DOHH2 (cell line): Measurements from ENCODE around the gene TTC39B.

Experiments used
- H3F3A ChIP-seq: fragments of 200-600 bp; sonication (generic), shearing (Covaris generic); 2 replicates; pipeline ENCODE4 v1.6.0; 2016; ENCODE audit warnings: antibody characterized with exemption, mild to moderate bottlenecking; ENCODE audit not compliant: control insufficient read depth, insufficient read depth
- H3K27ac ChIP-seq: fragments of 200-600 bp; sonication (generic); 2 replicates; pipeline ENCODE4 v1.5.1; 2014; ENCODE audit warnings: low read depth, mild to moderate bottlenecking, low read length, moderate library complexity
- H3K27me3 ChIP-seq: fragments of 200-600 bp; sonication (generic); 2 replicates; pipeline ENCODE4 v1.6.1; 2014; ENCODE audit warnings: mild to moderate bottlenecking, low read length, mixed read lengths; ENCODE audit not compliant: control insufficient read depth
- H3K36me3 ChIP-seq: fragments of 200-600 bp; sonication (generic); 2 replicates; pipeline ENCODE4 v1.6.1; 2014; ENCODE audit warnings: mild to moderate bottlenecking, low read length, moderate library complexity, mixed read lengths; ENCODE audit not compliant: control insufficient read depth
- H3K4me1 ChIP-seq: fragments of 200-600 bp; sonication (generic); 2 replicates; pipeline ENCODE4 v1.6.1; 2014; ENCODE audit warnings: mild to moderate bottlenecking, low read length, mixed read lengths; ENCODE audit not compliant: control insufficient read depth
- H3K4me2 ChIP-seq: fragments of 200-600 bp; sonication (generic); 2 replicates; pipeline ENCODE4 v1.6.0; 2014; ENCODE audit warnings: mild to moderate bottlenecking, low read length, moderate library complexity
- H3K4me3 ChIP-seq: fragments of 200-600 bp; sonication (generic); 2 replicates; pipeline ENCODE4 v1.5.1; 2014; ENCODE audit warnings: mild to moderate bottlenecking, low read length, mixed read lengths
- H3K79me2 ChIP-seq: fragments of 200-600 bp; sonication (generic); 2 replicates; pipeline ENCODE4 v1.6.1; 2014; ENCODE audit warnings: mild to moderate bottlenecking, low read length, mixed read lengths; ENCODE audit not compliant: control insufficient read depth
- H3K9me2 ChIP-seq: fragments of 200-600 bp; sonication (generic); replicated peaks from 2 replicates; pipeline ENCODE4 v1.6.1; 2014; ENCODE audit warnings: mild to moderate bottlenecking, low read length, mixed read lengths; ENCODE audit not compliant: control insufficient read depth
- H3K9me3 ChIP-seq: fragments of 200-600 bp; sonication (generic); 2 replicates; pipeline ENCODE4 v1.6.1; 2014; ENCODE audit warnings: antibody characterized with exemption, low read length, mixed read lengths; ENCODE audit not compliant: control insufficient read depth, insufficient read depth
- H4K20me1 ChIP-seq: fragments of 200-600 bp; sonication (generic); 2 replicates; pipeline ENCODE4 v1.6.0; 2014; ENCODE audit warnings: low read depth, mild to moderate bottlenecking, antibody characterized with exemption, low read length, moderate library complexity; ENCODE audit not compliant: control insufficient read depth, insufficient read depth
- CTCF ChIP-seq: fragments of 200-600 bp; sonication (generic); IDR thresholded peaks from one replicate; pipeline ENCODE4 v1.5.1; 2014; ENCODE audit warnings: antibody characterized with exemption, mild to moderate bottlenecking, low read depth, low read length; ENCODE audit not compliant: poor library complexity, severe bottlenecking
- EZH2phosphoT487 ChIP-seq: fragments of 200-600 bp; sonication (generic); IDR thresholded peaks from 2 replicates; pipeline ENCODE4 v1.6.1; 2017; ENCODE audit warnings: borderline replicate concordance, mild to moderate bottlenecking, antibody characterized with exemption, low read length, moderate library complexity, mixed read lengths

TTC39B gene

DNA sequence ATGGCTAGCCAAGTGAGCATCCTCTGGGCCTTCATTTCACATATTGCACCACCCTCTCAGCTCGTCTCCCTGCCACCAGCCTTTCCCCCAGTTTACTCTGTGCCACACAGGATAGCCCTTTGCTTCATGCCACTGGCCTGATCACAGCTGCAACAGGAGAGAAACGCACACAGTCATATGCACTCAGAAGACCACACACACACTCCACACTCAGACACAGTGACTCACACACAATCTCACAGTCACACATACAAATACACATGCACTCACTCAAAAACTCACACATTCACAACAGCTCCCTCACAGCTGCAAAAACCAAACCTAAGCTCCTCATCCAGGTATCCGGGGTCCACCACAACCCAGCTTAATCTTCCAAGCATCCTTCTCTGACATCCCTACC, 38.7 kb downstream of the TTC39B start:
- TF ChIP-seq EZH2phosphoT487: no peak
- TF ChIP-seq CTCF: no peak
- no peaks in the 10 kb centered on the region for H3K79me2 ChIP-seq
- no peaks in the 10 kb centered on the region for H3F3A ChIP-seq
- H3K4me3 ChIP-seq: no peak overlapping the region
- H3K27me3 ChIP-seq: no peaks in the 10 kb centered on the region
- no peaks in the 10 kb centered on the region for H3K9me3 ChIP-seq
- no peak overlapping the region for H3K27ac ChIP-seq
- H3K4me2 ChIP-seq: no peak overlapping the region
- H3K9me2 ChIP-seq: no peaks in the 10 kb centered on the region
- no peaks in the 10 kb centered on the region for H3K36me3 ChIP-seq
- H4K20me1 ChIP-seq: no peaks in the 10 kb centered on the region
- H3K4me1 ChIP-seq: no peaks in the 10 kb centered on the region

- no peaks in the 10 kb centered on the region for H3K9me3 ChIP-seq
- no peak overlapping the region for H3K4me2 ChIP-seq
Measured at GRCh38 chr9:15264918-15265317, 42.1 kb downstream of the TTC39B start.

DNA sequence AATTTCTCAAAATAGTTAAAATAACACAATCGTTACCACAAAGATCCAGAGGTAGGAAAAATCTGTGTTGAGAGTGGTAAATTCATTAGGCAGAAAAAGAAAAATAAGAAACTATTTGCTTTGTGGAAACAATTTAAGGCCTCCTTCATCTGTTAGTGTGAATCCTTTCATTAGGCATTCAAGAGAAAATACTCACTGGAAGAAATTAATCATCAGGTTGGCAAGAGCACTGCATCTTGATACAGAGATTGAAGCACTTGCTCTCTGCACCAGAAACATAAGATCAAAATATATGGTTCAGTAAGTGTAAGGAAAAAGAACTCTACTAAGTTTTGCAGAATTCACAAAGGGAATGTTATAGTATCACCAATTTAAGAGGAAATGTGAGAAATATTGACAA, 44.4 kb downstream of the TTC39B start:
- TF ChIP-seq EZH2phosphoT487 (no peak), CTCF (no peak)
- H3K4me2 ChIP-seq: no peak overlapping the region
- H4K20me1 ChIP-seq: no peaks in the 10 kb centered on the region
- 0 out of 2 replicates have a peak, but pooled peaks cover 3% of the 10 kb centered on the region for H3K27me3 ChIP-seq
- H3K4me3 ChIP-seq: no peak overlapping the region
- no peak overlapping the region for H3K27ac ChIP-seq
- H3K9me3 ChIP-seq: no peaks in the 10 kb centered on the region
- H3K79me2 ChIP-seq: no peaks in the 10 kb centered on the region
- H3K36me3 ChIP-seq: no peaks in the 10 kb centered on the region
- H3K4me1 ChIP-seq: no peaks in the 10 kb centered on the region
- H3K9me2 ChIP-seq: no peaks in the 10 kb centered on the region
- H3F3A ChIP-seq: no peaks in the 10 kb centered on the region

More at GRCh38 chr9:15264918-15265317, 42.1 kb downstream of the TTC39B start:
- Histone ChIP-seq H3K4me1 (no peaks in the 10 kb centered on the region), H3K27ac (no peak overlapping the region), H3K9me2 (no peaks in the 10 kb centered on the region), H4K20me1 (no peaks in the 10 kb centered on the region), H3K27me3 (no peaks in the 10 kb centered on the region), H3F3A (no peaks in the 10 kb centered on the region), H3K36me3 (no peaks in the 10 kb centered on the region), H3K4me3 (no peak overlapping the region), H3K79me2 (no peaks in the 10 kb centered on the region)
- TF ChIP-seq EZH2phosphoT487 (no peak), CTCF (no peak)
